Measurements from ENCODE around the gene IFFO2.

DNA sequence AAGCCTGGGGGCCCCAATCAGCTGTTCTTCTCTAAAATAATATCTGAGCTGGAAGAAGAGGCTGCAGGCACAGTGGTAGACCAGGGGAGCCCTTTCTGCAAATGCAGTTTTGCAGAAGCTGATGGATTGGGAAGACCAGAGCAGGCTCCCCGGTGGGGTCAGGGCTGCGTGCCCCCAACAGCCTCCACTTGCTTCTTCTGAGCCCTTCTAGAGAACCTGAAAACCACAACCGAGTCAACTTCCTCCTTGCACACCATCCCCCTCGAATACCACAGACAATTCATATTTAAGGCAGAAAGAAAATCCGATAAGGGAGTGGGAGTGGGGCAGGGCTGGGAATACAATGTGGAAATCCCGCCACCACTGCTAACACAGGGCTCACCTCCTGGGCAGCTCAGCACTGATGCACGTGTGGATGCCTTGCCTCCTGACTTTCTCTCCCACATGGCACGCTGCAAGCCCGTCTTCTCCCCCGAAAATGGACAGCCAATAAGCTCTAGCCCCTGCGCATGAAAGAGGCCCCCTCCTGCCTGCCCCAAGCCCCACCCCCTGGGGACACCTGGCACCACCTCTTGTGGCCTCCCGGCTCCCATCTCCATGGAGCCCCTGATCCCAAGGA lies 28.7 kb downstream of the IFFO2 start:
- no peak for TF ChIP-seq POLR2A (IDR thresholded peaks at IDR 0.05)
- TF ChIP-seq, protein P1, sequence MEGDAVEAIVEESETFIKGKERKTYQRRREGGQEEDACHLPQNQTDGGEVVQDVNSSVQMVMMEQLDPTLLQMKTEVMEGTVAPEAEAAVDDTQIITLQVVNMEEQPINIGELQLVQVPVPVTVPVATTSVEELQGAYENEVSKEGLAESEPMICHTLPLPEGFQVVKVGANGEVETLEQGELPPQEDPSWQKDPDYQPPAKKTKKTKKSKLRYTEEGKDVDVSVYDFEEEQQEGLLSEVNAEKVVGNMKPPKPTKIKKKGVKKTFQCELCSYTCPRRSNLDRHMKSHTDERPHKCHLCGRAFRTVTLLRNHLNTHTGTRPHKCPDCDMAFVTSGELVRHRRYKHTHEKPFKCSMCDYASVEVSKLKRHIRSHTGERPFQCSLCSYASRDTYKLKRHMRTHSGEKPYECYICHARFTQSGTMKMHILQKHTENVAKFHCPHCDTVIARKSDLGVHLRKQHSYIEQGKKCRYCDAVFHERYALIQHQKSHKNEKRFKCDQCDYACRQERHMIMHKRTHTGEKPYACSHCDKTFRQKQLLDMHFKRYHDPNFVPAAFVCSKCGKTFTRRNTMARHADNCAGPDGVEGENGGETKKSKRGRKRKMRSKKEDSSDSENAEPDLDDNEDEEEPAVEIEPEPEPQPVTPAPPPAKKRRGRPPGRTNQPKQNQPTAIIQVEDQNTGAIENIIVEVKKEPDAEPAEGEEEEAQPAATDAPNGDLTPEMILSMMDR (IDR thresholded peaks at IDR 0.05): no peak
- TF ChIP-seq POLR2AphosphoS5 (IDR thresholded peaks at IDR 0.05; ENCODE audit: insufficient read depth in 1 of 2, low read depth in 1 of 2): no peak
